SIG-M5 (cell line): Measurements from ENCODE around the gene DGKD.

ENCODE experiments used
- DNase-seq: peaks from one replicate; lab custom pipeline; 2025; lab: John Stamatoyannopoulos, UW

DGKD gene

DNA sequence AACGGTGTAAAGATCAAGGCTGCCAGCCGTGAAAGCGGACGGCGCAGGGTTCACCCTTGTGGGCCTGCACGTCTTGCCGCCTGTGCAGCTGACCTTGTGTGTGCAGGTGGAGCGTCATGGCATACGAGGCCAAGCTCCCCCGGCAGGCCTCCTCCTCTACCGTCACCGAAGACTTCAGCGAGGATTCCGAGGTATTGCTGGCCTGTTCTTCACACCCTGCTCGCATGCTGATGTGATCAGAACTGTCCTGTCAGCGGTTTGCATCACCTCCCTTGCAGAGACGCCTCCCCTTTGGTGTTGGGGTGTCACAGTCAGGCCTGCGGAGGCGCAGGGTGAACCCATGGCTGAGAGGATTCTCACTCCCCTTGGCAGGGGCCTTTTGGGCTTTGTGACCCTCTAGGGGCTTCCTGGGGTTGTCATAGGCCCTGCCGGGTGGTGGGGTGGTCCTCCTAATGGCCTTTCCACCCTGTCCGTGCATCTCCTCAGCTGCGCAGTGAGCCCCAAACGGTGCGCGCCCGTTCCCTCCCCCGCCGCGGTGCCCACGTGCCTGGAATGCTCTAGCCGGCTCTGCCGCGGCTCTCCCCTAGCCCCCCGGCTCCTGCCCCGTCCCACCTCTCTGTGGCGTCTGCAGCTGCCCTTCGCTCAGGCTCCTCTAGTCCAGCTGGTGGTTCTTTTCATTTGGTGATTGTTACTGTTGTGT lies 92.5 kb downstream of the DGKD start:
- no peak for DNase-seq

DNA sequence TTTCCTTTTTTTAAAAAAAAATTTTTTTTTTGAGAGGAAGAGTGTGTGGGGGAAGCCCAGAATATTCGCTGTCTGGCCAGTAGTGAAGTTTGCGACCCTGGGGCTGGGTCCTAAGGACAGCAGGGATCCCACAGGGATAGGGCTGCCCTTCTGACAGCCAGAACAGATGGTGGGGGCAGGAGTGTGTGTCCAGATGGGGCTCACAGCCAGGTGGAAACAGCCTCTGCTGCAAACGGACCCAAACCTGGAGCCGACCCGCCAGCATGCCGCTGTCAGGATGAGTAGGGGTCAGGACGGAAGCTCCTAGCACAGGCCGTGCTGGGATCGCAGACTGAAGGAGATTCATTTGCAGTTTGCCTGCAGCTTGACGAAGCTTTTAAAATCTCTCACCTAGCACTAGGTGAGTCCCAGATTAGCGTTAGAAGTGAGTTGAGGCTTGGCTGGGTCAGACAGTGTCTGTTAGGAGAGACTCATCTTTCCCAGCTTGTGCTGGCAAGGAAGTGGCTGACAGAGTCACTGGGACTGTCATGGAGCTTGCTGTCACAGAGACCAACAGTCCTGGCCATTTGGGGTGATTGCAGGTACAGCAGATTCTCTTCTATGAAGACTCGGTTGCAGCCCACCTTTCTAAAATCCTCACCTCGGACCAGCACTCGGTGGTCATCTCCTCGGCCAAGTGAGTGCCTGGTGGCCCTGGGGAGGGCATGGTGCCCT lies 93.4 kb downstream of the DGKD start:
- no peak for DNase-seq

DNA sequence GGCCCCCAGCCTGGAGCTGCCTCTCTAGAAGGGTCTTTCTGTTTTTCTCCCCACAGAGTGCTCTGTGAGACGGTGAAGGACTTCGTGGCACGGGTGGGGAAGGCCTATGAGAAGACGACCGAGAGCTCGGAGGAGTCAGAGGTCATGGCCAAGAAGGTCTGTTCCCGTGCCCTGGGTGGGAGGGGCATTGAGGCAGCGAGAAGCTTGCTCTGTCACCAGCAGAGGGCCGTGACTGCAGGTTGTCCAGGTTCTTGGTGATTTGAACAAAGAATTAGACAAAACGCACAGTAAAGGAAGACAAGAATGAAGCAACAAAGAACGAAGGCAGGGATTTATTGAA lies 93.9 kb downstream of the DGKD start:
- no peak for DNase-seq

DNA sequence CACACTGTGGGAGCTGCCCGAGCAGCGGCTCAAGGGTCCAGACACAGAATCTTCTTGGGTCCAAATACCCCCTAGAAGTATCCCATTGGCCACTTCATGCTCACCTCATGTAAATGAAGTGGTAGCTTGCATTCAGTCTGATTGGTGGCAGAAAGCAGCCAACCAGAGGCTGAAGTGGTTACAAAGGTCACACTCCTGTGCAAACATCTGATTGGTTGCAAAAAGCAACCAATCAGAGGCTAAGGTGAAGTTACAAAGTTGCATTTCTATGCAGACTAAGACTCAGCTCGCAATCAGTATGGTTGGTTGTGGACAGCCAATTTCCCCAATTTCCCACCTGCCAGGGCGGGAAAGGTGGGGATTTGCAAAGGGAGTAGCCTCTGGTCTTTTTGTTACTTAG lies 94.3 kb downstream of the DGKD start:
- no peak for DNase-seq

DNA sequence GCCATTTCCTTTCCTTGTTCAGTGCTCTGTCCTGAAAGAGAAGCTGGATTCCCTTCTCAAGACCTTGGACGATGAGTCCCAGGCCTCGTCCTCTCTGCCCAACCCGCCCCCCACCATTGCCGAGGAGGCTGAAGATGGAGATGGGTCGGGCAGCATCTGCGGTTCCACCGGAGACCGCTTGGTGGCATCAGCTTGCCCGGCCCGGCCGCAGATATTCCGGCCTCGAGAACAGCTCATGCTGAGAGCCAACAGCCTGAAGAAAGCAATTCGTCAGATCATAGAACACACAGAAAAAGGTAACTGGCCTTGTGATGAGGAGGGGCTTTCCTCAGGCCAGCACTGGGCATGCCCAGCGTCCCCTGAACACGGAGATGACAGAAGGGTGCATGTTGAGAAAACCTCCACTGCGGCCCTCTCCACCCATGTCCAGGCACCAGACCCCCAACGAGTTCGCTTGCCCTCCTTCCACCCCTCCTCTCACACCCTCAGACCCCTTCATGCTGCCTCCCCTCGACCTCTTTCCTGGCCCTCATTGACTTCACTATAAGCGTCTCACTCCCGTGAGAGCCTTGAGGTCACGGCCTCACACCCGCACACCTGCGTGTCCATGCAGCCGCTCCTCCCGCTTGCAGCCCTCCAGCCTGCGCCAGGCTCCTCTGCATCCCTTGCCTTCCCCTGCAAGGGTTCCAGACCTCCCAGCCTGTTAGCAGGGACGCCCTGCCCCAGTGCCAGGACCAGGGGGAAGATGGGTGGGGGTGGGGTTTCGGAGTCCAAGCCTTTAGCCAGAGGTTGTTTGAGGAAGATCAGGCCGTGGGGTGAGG lies 95.0 kb downstream of the DGKD start:
- no peak for DNase-seq

DNA sequence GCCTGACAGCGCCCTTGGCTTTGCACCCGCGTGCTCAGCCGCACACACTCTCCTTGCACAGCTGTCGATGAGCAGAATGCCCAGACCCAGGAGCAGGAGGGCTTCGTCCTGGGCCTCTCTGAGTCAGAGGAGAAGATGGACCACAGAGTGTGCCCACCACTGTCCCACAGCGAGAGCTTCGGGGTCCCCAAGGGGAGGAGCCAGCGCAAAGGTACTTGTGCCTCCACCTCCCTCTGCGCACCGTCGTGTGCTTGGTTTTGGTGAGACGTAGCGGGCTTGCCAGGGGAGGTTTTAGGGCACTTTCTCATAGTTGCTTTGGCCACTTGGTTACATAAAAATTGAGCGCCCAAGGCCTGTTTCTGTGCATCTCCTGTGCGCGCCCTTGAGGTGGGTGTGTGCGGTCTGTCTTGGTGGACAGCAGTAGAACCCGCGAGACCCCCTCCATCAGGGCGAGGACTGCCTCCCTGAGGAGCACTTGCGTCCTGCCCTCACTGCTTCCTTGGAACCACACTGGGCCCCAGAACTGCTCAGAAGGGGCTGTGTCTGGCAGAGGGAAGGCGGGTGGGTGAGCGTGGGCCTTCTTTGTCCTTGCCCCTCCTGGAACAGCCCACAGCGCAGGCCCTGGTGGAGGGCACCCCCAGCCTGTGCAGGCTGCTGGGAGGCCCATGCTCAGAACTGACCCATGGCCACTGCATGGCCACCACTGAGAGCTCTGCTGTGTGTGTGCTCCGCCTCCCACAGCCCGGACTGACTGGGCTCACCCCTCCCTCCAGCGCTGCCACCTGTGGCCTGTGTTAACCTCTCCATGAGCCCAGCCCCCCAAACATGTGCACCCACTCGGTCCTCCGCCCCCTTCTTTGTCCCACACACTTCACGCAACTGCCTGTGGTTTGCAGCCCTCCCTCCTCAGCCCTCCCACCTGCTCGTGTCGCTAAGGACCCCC lies 95.9 kb downstream of the DGKD start:
- DNase-seq: no peak

DNA sequence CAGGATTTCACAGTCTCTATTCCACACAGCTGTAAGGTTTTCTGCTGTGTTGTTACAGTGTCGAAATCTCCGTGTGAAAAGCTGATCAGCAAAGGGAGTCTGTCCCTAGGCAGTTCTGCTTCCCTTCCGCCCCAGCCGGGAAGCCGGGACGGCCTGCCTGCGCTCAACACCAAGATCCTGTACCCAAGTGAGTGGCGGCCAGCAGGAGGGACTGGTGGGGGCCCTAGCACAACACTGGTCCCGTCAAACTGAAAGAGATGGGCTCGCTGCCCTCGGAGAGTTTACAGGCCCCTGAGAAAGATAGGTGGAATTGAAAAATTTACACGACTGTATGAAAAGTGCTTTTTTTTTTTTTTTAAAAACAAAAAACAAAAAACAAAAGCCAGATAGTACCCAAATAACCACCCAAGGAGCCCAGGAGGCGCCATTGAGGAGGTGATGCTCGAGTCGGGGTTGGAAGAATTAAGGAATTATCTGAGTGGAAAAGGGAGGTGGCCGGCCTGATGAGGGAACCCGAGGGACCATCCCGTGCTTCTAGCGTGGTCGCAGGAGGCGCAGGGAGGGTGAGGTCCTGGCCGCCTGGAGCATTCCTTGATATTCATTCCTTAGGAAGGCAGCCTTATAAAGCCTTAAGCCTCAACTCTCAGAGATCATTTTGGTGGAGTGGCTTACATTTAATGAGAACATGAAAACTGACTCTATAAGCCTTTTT lies 96.7 kb downstream of the DGKD start:
- DNase-seq: no peak

DNA sequence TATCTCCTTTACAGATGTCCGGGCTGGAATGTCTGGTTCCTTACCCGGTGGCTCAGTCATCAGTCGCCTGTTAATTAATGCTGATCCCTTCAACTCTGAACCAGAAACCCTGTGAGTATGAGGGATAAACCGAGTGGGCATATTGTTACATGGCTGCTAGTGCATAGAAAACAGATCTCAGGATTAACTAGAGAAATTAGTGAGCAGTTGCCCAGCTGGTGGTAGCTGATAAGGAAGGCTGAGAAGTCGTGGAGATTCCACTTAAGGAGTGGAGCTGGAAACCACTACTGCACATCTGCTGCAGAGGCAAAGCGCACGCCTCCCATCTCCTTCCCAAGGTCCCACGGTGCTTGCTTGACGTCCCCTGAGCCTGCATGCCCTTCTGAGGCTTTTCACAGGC lies 97.7 kb downstream of the DGKD start:
- no peak for DNase-seq

DNA sequence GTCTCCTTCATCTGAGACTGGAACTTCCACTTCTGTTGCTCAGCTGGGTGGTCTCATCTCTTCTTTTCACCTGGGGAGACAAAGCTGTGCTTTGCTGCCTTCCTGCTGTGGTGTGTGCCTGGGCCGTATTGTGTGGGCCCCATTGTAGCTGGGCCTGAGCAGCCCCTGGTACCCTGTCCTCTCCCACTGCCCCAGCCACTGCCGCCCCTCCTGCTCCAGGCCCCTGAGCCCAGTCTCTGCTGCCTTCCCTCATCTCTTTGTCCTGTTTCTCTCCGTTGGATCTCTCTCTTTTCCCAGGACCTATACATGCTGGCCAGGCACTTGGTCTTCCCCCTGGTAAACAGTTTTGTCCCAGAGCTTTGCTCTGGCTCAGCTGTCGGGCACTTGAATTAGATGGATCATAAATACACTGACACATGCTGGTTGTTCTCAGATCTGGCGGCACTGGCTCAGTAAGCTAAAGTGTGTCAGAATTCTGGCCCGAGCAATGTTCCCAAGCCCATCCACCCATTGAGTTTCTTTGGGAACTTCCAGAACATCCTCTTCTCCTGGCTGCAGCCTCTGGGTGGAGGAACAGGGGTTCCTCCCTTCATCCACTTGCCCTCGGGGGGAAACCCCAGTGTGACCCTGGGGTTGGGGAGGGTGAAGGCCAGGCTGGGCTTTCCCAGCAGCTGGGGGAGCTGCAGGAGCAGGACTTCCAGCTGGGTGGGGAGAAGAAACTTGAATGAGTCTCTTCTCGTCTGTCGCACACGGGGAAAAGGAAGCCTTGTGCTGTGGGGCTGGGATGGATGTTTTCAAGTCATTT lies 99.0 kb downstream of the DGKD start:
- DNase-seq: no peak

DNA sequence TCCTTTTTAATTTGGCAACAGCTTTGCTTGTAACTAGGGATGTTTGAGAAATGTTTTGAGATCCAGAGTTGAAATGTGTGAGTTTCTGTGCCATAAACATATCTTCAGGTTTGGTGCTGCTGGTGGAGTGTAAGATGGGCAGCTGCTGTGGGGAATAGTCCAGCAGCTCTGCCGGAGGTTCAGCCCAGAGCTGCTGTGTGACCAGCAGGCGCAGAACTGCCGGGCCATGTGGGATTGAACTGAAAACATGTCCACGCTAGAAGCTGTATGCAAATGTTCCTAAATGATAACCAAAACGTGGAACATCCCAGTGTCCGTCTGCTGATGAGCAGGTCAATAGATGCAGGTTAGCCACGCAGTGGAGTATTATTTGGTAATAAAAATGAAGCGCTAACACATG lies 99.6 kb downstream of the DGKD start:
- no peak for DNase-seq

DNA sequence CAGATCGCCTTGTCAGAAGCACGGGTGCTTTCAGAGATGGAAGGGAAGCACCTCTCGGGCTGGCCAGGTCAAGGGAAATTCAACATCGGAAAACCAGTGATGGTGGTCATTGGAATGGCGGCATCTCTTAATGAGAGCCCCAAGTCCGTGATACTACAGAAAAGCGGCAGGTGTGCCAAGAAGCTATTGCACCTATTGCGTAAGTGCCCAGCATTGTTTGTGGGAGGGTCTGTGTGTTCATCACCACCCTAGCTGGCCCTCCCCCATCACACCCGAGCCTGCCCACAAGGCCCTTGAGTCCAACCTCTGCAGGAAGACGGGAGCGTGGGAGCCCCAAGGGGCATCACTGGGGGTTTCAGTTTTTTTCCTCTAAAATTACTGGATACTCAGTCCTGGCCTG lies 100.7 kb downstream of the DGKD start:
- DNase-seq: no peak

DNA sequence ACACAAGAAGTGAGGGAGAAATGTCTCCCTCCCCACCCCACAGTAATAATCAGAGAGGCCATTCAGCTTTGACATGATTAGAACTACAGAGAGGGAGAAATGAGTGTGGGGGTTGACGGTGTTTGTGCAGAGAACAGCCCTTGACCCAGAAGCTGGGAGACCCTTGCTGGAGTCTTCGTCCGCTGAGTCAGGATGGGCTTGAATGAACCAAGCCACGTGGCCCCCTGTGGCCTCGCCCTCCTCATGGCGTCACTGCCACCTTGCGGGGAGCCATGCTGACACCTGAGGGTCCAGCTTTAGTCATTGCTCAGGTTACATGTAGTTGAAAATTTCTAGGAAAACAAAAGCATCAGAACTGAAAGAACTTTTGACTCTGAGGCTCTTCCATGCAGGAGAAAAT lies 101.2 kb downstream of the DGKD start:
- DNase-seq: no peak

DNA sequence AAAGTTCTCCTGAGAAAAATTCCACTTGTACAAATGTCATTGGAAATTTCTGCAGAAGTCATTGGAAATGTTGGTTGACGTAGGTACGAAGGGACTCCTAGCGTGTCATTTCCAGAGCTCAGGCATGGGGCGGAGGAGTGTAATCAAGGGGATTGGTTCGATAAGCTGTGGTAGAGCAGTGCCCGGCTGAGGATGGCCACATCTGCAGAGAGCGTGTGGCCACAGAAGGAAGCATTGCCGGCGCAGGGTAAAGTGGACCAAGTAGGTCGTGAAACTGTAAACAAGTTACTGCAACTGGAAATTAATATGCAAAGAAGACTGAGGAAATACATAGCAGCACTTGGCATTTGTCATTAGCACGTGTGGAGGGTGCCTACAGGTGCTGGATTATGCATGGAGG lies 101.8 kb downstream of the DGKD start:
- no peak for DNase-seq

DNA sequence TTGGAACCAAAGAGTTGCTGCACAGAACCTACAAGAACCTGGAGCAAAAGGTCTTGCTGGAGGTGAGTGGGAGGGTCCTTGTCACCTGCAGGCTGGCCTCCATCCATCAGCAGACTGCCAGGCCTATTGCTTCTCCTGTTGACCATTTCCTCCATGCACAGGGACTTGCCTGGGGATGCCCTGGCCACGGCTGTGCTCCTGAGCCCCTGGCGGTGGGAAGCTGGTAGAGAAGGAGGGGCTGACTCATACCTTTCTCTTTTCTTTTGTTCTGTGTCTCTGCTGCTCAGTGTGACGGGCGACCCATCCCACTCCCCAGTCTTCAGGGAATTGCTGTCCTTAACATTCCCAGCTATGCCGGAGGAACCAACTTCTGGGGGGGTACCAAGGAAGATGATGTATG lies 102.6 kb downstream of the DGKD start:
- DNase-seq: no peak

DNA sequence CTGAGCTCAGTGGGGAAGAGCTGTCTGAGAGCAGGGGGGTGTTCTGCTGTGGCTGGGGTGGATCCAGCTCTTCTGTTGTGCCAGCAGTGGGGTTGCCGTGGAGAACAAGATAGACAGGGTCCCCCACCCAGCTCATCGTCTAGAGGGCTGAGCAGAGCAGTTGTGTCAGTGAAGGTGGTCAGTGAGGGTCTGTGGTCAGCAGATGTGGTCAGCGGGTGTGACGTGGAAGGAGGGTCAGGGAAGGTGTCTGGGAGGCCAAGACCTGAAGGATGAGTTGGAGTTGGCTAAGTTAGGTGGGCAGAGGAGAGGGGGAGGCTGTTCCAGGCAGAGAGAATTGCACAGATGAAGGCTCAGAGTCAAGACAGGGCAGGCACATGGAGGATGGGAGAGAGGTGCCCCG lies 103.1 kb downstream of the DGKD start:
- DNase-seq: no peak

DNA sequence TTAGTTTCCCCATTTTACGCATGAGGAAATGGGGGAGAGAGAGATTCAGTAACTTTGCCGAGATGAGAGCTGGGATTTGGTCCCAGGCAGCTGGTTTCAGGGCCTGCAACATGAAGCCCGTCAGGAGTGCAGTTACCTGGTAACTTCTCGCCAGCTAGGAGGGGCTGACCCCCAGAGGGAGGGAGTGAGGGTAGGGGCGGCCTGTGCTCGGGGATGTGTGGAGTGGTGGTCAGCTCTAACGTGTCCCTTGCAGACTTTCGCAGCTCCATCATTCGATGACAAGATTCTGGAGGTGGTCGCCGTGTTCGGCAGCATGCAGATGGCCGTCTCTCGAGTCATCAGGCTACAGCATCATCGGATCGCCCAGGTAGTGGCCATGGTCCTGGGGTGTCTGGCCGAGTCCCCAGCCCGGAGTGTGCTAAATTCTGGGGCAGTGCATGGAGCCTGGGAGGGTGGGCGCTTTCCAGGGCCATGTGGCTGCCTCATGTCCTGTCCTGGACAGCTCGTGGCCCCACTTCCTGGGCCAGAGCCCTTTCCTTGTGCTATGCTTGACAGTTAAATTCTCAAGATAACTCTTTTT lies 103.8 kb downstream of the DGKD start:
- DNase-seq: no peak

DNA sequence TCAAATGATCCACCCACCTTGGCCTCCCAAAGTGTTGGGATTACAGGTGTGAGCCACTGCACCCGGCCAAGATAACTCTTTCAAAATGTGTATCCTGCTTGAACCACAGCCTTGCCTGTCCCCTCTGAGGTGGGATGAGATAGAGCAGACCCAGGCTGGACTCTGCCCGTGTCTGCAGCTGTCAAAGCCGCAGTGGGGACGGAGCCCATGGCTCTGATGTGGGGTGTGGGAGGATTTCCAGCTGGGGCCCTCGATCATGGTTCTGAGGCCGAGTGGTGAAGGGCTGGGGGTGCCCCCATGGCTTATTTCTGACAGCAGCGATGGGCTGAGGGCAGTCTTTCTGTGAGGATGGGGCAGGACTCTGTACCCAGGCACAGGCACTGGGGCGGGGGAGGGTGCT lies 104.5 kb downstream of the DGKD start:
- no peak for DNase-seq

DNA sequence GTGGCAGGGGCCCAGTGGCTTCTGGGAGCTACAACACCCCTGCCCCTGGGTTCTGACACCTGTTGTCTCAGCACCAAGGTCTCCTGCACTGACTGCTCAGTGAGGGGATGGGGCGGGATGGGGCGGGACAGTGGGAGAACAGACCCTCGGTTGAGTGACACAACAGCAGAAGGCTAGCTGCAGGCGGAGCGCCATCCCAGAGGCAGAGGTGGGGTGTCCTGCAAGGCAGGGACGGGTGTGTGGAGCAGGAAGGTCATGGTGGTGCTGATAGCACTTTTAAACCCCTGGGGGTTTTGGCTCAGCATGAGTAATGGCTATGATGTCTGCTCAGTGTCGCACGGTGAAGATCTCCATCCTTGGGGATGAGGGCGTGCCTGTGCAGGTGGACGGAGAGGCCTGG lies 105.1 kb downstream of the DGKD start:
- no peak for DNase-seq

DNA sequence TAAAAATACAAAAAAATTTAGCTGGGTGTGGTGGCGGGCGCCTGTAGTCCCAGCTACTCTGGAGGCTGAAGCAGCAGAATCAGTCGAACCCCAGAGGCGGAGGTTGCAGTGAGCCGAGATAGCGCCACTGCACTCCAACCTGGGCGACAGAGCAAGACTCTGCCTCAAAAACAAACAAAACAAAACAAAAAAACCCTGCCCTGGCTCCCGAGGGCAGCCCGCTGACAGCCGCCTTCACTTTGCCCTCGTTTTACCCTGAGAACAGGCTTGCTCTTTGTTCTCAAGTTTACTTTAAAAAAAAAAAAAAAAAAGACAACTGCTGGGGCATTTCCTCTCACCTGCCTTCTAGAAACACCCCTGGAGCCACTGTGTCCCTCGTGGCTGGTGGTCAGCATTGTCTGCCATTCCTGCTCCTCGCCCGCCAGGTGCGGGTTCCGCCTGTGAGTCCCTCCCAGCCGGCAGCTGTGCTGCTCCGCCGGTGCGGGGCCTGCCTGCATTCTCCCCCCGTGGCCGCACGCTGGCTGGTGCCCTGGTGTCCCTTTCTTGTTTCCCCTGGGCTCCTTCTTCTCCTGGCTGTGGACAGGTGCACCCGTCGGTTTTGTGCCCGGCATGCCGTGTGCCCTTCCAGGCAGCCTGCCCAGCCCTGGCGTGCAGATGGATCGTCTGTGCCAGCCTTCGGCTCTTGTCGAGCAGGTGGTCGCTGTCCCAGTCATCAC lies 106.6 kb downstream of the DGKD start:
- DNase-seq: no peak

DNA sequence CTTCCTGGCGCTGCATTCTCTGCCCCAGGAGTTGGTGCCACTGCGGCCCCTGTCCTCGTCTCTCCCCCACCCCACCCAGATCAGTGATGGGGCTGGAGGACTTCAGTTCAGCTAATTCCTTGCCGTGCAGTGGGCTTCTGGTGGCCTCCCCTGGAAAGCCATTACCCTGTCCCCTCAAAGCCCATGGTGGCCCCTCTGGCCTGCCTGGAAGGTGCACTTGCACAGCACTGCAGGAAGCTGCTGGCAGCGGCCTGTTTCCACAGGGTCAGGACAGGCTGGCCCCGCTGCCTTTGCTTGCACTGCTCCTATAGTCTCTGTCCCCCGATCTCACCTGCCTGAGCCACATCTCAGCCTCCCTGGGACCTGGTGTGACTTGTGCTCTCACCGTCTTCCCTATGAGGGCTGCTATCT lies 107.2 kb downstream of the DGKD start:
- DNase-seq: no peak
